H4 (cell line): Measurements from ENCODE around the gene RECQL5. TPM values are rescaled to one million over a fixed set of nuclear protein-coding genes. Genes with fewer than 3 reads are reported as not detected.
A peak's percentile ranks its signal among the peaks of the same experiment; 100 is the strongest.

ENCODE experiments used
- DNase-seq: peaks from one replicate; pipeline ENCODE4 v3.0.0-alpha.2; 2015; ENCODE audit warnings: low spot score
- total RNA-seq: library from RNA; depleted of rRNA; stranded (reverse); fragments of >200 nt; shearing (Covaris generic); gene quantifications from 2 replicates; pipeline ENCODE4 v1.2.3, GENCODE V29; 2014; rRNA removed

RECQL5 gene
- total RNA-seq: 6.4 and 14.3 TPM in 2 replicates

- peak; percentile 98 for DNase-seq
Observed at GRCh38 chr17:75666959-75667790, at the start of gene RECQL5, which contains the start of gene SAP30BP. RECQL5 (minus strand) TSS chr17:75667154; CDS start chr17:75666557, 597 bp downstream. SAP30BP (plus strand) TSS chr17:75667338; CDS start chr17:75667373, 35 bp downstream.

GRCh38 chr17:75712446-75712845 lies 45.5 kb upstream of the RECQL5 start:
- no peak for DNase-seq

GRCh38 chr17:75707079-75707571 lies 40.2 kb upstream of the RECQL5 start:
- DNase-seq: peak; percentile 73

- no peak for DNase-seq
Observed at GRCh38 chr17:75706042-75706728, 39.2 kb upstream of the RECQL5 start.

GRCh38 chr17:75704963-75705875 lies 38.3 kb upstream of the RECQL5 start:
- DNase-seq: no peak

- no peak for DNase-seq
Observed at GRCh38 chr17:75703591-75703990, 36.6 kb upstream of the RECQL5 start.

GRCh38 chr17:75703191-75703590 lies 36.2 kb upstream of the RECQL5 start:
- DNase-seq: no peak

GRCh38 chr17:75701288-75701687 lies 34.3 kb upstream of the RECQL5 start:
- no peak for DNase-seq

- no peak for DNase-seq
Observed at GRCh38 chr17:75698659-75699058, 31.7 kb upstream of the RECQL5 start.

GRCh38 chr17:75697651-75698291 lies 30.8 kb upstream of the RECQL5 start:
- DNase-seq: no peak

GRCh38 chr17:75695830-75696271 lies 28.9 kb upstream of the RECQL5 start:
- DNase-seq: no peak

GRCh38 chr17:75695141-75695829 lies 28.3 kb upstream of the RECQL5 start:
- no peak for DNase-seq

GRCh38 chr17:75694536-75694935 lies 27.6 kb upstream of the RECQL5 start:
- no peak for DNase-seq

- peak; percentile 100 for DNase-seq
Observed at GRCh38 chr17:75693500-75694481, 26.8 kb upstream of the RECQL5 start.

- DNase-seq: no peak
Observed at GRCh38 chr17:75692976-75693375, 26.0 kb upstream of the RECQL5 start.

- DNase-seq: no peak
Observed at GRCh38 chr17:75691801-75692626, 25.1 kb upstream of the RECQL5 start.

GRCh38 chr17:75691371-75691791 lies 24.4 kb upstream of the RECQL5 start:
- peak; percentile 84 for DNase-seq

- DNase-seq: no peak
Observed at GRCh38 chr17:75689441-75689873, 22.5 kb upstream of the RECQL5 start.
